Uterus (tissue), 2 donors: ENCODE results near the gene CFAP61.

Source experiments
- CTCF ChIP-seq, 4 experiments: fragments of 200-600 bp in 2 of 4; fragments of 450-650 bp in 2 of 4; sonication (generic) in 2 of 4; IDR thresholded peaks; one replicate each; pipeline ENCODE4 v1.5.1; 2016 to 2019; ENCODE audit warnings: antibody characterized with exemption in 4 of 4, mild to moderate bottlenecking in 2 of 4, moderate library complexity in 1 of 4
- POLR2A ChIP-seq, 2 donors: fragments of 450-650 bp; IDR thresholded peaks; one replicate each; pipeline ENCODE4 v1.6.1; 2016; ENCODE audit warnings: antibody characterized with exemption in 2 of 2, mild to moderate bottlenecking in 1 of 2, moderate library complexity in 1 of 2

- no peak for TF ChIP-seq CTCF (IDR thresholded peaks at IDR 0.05)
- no peak for TF ChIP-seq POLR2A (IDR thresholded peaks at IDR 0.05)
Measured at GRCh38 chr20:20331817-20332216, 279.5 kb downstream of the CFAP61 start.
